Stomach (tissue), 19 donors: ENCODE measurements around the gene ZBTB34. TPM values are rescaled to one million over a fixed set of nuclear protein-coding genes. Genes with fewer than 3 reads are reported as not detected.
A peak's percentile ranks its signal among the peaks of the same experiment; 100 is the strongest.
"Not testable (repeated sequence)": the region's sequence is repeated elsewhere in the genome, so short reads cannot be mapped to it uniquely, and the experiment has no call there.

ENCODE experiments used
- DNase-seq, 2 donors: peaks; one replicate each; pipeline versions ENCODE4 v3.0.0 to v3.0.0-alpha.2; 2013 to 2019
- H3K27ac ChIP-seq, 5 donors: fragments of 200-600 bp in 4 of 5; sonication (generic) in 4 of 5; one replicate each; pipeline ENCODE4 v1.5.1; 2013 to 2019; ENCODE audit warnings: mild to moderate bottlenecking in 1 of 5, moderate library complexity in 1 of 5
- H3K27me3 ChIP-seq, 3 donors: fragments of 200-600 bp; sonication (generic); one replicate each; pipeline ENCODE4 v1.5.1; 2017 to 2019; ENCODE audit warnings: mixed run types in 1 of 3
- H3K36me3 ChIP-seq, 4 donors: fragments of 200-600 bp; sonication (generic); 1 replicate in 3 of 4; 2 replicates in 1 of 4; pipeline ENCODE4 v1.5.1; 2016 to 2019
- H3K4me1 ChIP-seq, 4 donors: fragments of 200-600 bp; sonication (generic); one replicate each; pipeline ENCODE4 v1.5.1; 2016 to 2019
- H3K4me3 ChIP-seq, 4 donors: fragments of 200-600 bp; sonication (generic) in 3 of 4; one replicate each; pipeline ENCODE4 v1.5.1; 2016 to 2019; ENCODE audit warnings: mild to moderate bottlenecking in 1 of 4
- H3K9me3 ChIP-seq, 4 donors: fragments of 200-600 bp; sonication (generic); one replicate each; pipeline ENCODE4 v1.5.1; 2016 to 2019
- EP300 ChIP-seq: sonication (generic); formaldehyde crosslinking; IDR thresholded peaks from one replicate; pipeline ENCODE4 v1.6.1; 2017; ENCODE audit warnings: antibody characterized with exemption
- POLR2A ChIP-seq, 4 donors: fragments of 450-650 bp; IDR thresholded peaks; one replicate each; pipeline ENCODE4 v1.6.1; 2016; ENCODE audit warnings: antibody characterized with exemption in 4 of 4, control low read depth in 2 of 4, mild to moderate bottlenecking in 1 of 4, moderate library complexity in 1 of 4
- POLR2AphosphoS5 ChIP-seq, 3 donors: sonication (generic); formaldehyde crosslinking; IDR thresholded peaks; one replicate each; pipeline ENCODE4 v1.6.1; 2016; ENCODE audit warnings: antibody characterized with exemption in 3 of 3
- WGBS, 5 donors: extraction: QIAGEN DNeasy Blood & Tissue Kit in 3 of 5; methylation state at CpG; one replicate each; pipeline versions ENCODE4 v1.1.5 to v1.1.7; 2013 to 2018; 5-methylcytosine and 5-hydroxymethylcytosine counted together
- intact Hi-C: fragments of 100-400 bp; cut with DNase I; formaldehyde crosslinking; loops from one replicate; pipeline ENCODE4 v1.15.1; 2023; ENCODE audit warnings: low total_unique reads
- long read RNA-seq, 10 donors: transcript quantifications; one replicate each; lab custom pipeline, GENCODE V29; 2026
- polyA plus RNA-seq, 3 donors: library from polyadenylated mRNA; stranded (reverse); fragments of 200-250 nt; gene quantifications; one replicate each; pipeline ENCODE4 v1.2.3, GENCODE V29; 2013
- total RNA-seq, 5 donors: library from RNA; depleted of rRNA; stranded (reverse); fragments of >200 nt; gene quantifications; one replicate each; pipeline versions ENCODE4 v1.1.0 to v1.2.3, GENCODE V29; 2014 to 2016
- TF ChIP-seq, protein P1 (sequence below), 7 experiments: fragments of 450-650 bp in 4 of 7; fragments of 200-600 bp in 3 of 7; sonication (generic) in 3 of 7; IDR thresholded peaks; one replicate each; pipeline ENCODE4 v1.5.1; 2016 to 2019; ENCODE audit warnings: antibody characterized with exemption in 7 of 7, control low read depth in 2 of 7, mild to moderate bottlenecking in 1 of 7
- donor health status: healthy with polysubstance abuse.
- donor health status: Bipolar disorder and iron deficiency.
- donor health status: healthy.

ZBTB34 gene
- total RNA-seq (10 to 100 TPM in 4 of 5 donors, 1 to 10 TPM in 1; 8.5 to 25.7 (median 14.0) TPM), polyA plus RNA-seq (1 to 10 TPM in 2 of 3 donors, under 1 TPM in 1; 0.92 to 1.5 (median 1.5) TPM)
- long read RNA-seq, donor 1, full-length matches to known transcripts, result 12 of 12 reads
- long read RNA-seq, donor 1, partial matches to known transcripts, result 0 of 12 reads
- long read RNA-seq, donor 1, other reads (novel, unspliced or antisense), result 0 of 12 reads
- long read RNA-seq, donor 2, full-length matches to known transcripts, result 13 of 13 reads
- long read RNA-seq, donor 2, partial matches to known transcripts, result 0 of 13 reads
- long read RNA-seq, donor 2, other reads (novel, unspliced or antisense), result 0 of 13 reads
- long read RNA-seq, donor 3, full-length matches to known transcripts, result 12 of 12 reads
- long read RNA-seq, donor 3, partial matches to known transcripts, result 0 of 12 reads
- long read RNA-seq, donor 3, other reads (novel, unspliced or antisense), result 0 of 12 reads
- long read RNA-seq, donor 4, full-length matches to known transcripts, result 1 of 1 reads
- long read RNA-seq, donor 4, partial matches to known transcripts, result 0 of 1 reads
- long read RNA-seq, donor 4, other reads (novel, unspliced or antisense), result 0 of 1 reads
- long read RNA-seq, donor 5, full-length matches to known transcripts, result 17 of 17 reads
- long read RNA-seq, donor 5, partial matches to known transcripts, result 0 of 17 reads
- long read RNA-seq, donor 5, other reads (novel, unspliced or antisense), result 0 of 17 reads
- long read RNA-seq, donor 6, full-length matches to known transcripts, result 29 of 29 reads
- long read RNA-seq, donor 6, partial matches to known transcripts, result 0 of 29 reads
- long read RNA-seq, donor 6, other reads (novel, unspliced or antisense), result 0 of 29 reads
- long read RNA-seq, donor 7, full-length matches to known transcripts, result 12 of 12 reads
- long read RNA-seq, donor 7, partial matches to known transcripts, result 0 of 12 reads
- long read RNA-seq, donor 7, other reads (novel, unspliced or antisense), result 0 of 12 reads
- long read RNA-seq, donor 8, full-length matches to known transcripts, result 27 of 27 reads
- long read RNA-seq, donor 8, partial matches to known transcripts, result 0 of 27 reads
- long read RNA-seq, donor 8, other reads (novel, unspliced or antisense), result 0 of 27 reads
- long read RNA-seq, donor 9, full-length matches to known transcripts, result 20 of 20 reads
- long read RNA-seq, donor 9, partial matches to known transcripts, result 0 of 20 reads
- long read RNA-seq, donor 9, other reads (novel, unspliced or antisense), result 0 of 20 reads
- long read RNA-seq, donor 10, full-length matches to known transcripts, result 6 of 6 reads
- long read RNA-seq, donor 10, partial matches to known transcripts, result 0 of 6 reads
- long read RNA-seq, donor 10, other reads (novel, unspliced or antisense), result 0 of 6 reads

- WGBS, 5 donors, result 0 to 1% (median 0%) methylated on average over 4 to 67 of the region's 67 CpGs
- intact Hi-C loops, result no loop called here
These were observed at the start of gene ZBTB34 for GRCh38 chr9:126860077-126860756. Gene ZBTB34, plus strand, starts transcription at chr9:126860639. Its CDS starts 18,761 bp downstream, at chr9:126879400.

GRCh38 chr9:126813072-126813471, 47.4 kb upstream of the ZBTB34 start:
- WGBS, 5 donors, result 97 to 98% (median 97%) methylated on average over 11 of the region's 11 CpGs
- Histone ChIP-seq H3K36me3 (peaks cover 30 to 89% (median 78%) of the 10 kb centered on the region in 4 donors), H3K4me3 (no peak overlapping the region), H3K27me3 (no peaks in the 10 kb centered on the region), H3K27ac (no peak overlapping the region), H3K4me1 (peaks cover 0 to 17% (median 9%) of the 10 kb centered on the region in 4 donors), H3K9me3 (peaks cover 0 to 14% (median 8%) of the 10 kb centered on the region in 4 donors)
- TF ChIP-seq, protein P1, sequence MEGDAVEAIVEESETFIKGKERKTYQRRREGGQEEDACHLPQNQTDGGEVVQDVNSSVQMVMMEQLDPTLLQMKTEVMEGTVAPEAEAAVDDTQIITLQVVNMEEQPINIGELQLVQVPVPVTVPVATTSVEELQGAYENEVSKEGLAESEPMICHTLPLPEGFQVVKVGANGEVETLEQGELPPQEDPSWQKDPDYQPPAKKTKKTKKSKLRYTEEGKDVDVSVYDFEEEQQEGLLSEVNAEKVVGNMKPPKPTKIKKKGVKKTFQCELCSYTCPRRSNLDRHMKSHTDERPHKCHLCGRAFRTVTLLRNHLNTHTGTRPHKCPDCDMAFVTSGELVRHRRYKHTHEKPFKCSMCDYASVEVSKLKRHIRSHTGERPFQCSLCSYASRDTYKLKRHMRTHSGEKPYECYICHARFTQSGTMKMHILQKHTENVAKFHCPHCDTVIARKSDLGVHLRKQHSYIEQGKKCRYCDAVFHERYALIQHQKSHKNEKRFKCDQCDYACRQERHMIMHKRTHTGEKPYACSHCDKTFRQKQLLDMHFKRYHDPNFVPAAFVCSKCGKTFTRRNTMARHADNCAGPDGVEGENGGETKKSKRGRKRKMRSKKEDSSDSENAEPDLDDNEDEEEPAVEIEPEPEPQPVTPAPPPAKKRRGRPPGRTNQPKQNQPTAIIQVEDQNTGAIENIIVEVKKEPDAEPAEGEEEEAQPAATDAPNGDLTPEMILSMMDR (IDR thresholded peaks at IDR 0.05), result no peak
- no peak for TF ChIP-seq POLR2A (IDR thresholded peaks at IDR 0.05)
- no peak for TF ChIP-seq EP300
- no peak for TF ChIP-seq POLR2AphosphoS5 (IDR thresholded peaks at IDR 0.05)
- DNase-seq, result no peak
- intact Hi-C loops, result no loop called here

More at GRCh38 chr9:126860077-126860756, at the start of gene ZBTB34:
- H3K27ac ChIP-seq, result peak within 1 kb of the TSS; percentile 86 to 96 (median 94)
- peak; percentile 77 to 89 for DNase-seq
- peaks cover 30 to 53% (median 45%) of the 10 kb centered on the region in 4 donors for H3K4me1 ChIP-seq
- TF ChIP-seq POLR2A (IDR thresholded peaks at IDR 0.05) (no peak), EP300 (no peak), POLR2AphosphoS5 (IDR thresholded peaks at IDR 0.05) (peak in 2 of 3 donors; percentile 38 to 74)
- TF ChIP-seq, protein P1 (IDR thresholded peaks at IDR 0.05), result peak in 6 of 7 experiments; percentile 61 to 100 (median 98)
- H3K36me3 ChIP-seq, result peaks cover 5 to 17% (median 17%) of the 10 kb centered on the region in 4 donors
- peak within 1 kb of the TSS; percentile 89 to 97 (median 94) for H3K4me3 ChIP-seq
- no peaks in the 10 kb centered on the region for H3K9me3 ChIP-seq
- H3K27me3 ChIP-seq, result no peaks in the 10 kb centered on the region

DNA sequence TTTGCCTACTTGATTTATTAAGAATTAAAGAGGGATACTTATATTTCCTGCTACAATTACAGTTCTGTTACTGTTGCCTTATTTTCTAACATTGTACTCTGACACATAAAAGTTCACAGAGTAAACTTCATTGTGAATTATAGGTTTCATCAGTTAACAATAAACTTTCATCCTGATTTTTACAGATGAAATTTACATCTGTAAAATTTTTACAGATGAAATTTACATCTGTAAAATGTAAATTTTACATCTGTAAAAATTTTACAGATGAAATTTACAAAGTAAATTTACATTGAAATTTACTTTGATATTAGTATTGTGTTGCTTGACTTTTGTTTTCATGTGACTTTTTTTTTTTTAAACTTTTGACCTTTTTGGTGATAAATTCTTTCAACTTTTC, 46.3 kb upstream of the ZBTB34 start:
- H3K4me1 ChIP-seq, result peaks cover 0 to 7% (median 2%) of the 10 kb centered on the region in 4 donors
- DNase-seq, result no peak
- TF ChIP-seq POLR2AphosphoS5 (IDR thresholded peaks at IDR 0.05), result no peak
- TF ChIP-seq, protein P1 (IDR thresholded peaks at IDR 0.05), result no peak
- TF ChIP-seq EP300, result no peak
- no peak for TF ChIP-seq POLR2A (IDR thresholded peaks at IDR 0.05)
- no peaks in the 10 kb centered on the region for H3K27me3 ChIP-seq
- no peak overlapping the region for H3K27ac ChIP-seq
- H3K9me3 ChIP-seq, result peaks cover 9 to 24% (median 13%) of the 10 kb centered on the region in 4 donors
- intact Hi-C loops, result no loop called here
- no peak overlapping the region for H3K4me3 ChIP-seq
- peaks cover 37 to 95% (median 80%) of the 10 kb centered on the region in 4 donors for H3K36me3 ChIP-seq

- H3K27me3 ChIP-seq, intact Hi-C loops, H3K27ac ChIP-seq, H3K4me1 ChIP-seq, H3K4me3 ChIP-seq, DNase-seq: not testable (repeated sequence)
- 97 to 99% (median 98%) methylated on average over 7 of the region's 7 CpGs for WGBS, 5 donors
- H3K9me3 ChIP-seq, result peaks cover 10 to 31% (median 19%) of the 10 kb centered on the region in 4 donors
- H3K36me3 ChIP-seq, result peaks cover 36 to 88% (median 64%) of the 10 kb centered on the region in 4 donors
These were observed 42.8 kb upstream of the ZBTB34 start for GRCh38 chr9:126817615-126818014.
